ENCODE results near the gene PAN3. TPM values are rescaled to one million over a fixed set of nuclear protein-coding genes. Genes with fewer than 3 reads are reported as not detected.

The PAN3 gene
- total and polyA plus RNA-seq, 2 of the 8 experiments (the other 6 are each of a cell fraction or from before 2014, with no cell fraction given) = 12.7 to 39.3 TPM

DNA sequence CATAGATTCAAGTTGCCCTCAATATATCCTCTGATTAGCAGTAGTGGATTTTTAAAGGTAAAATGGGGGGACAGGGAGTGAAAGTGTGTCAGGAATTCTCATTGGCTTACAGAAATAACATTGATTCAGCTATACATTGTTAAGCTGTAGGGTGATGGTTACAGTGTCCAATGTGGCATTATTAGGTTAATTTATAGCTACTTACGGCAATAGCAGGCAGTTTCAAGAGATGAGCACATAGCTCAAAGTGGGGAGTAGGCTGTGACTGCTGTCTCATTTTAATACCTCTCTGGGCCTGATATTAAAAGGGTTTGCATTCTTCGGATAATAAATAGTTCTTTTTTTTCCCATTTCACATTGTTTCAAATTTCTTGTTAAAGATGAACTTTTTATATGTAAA lies 34.6 kb downstream of the PAN3 start:
- no peak overlapping the region for H3K18ac ChIP-seq (ENCODE audit: extremely low read depth, low read length)
- H2BK20ac ChIP-seq (ENCODE audit: low read length) = no peak overlapping the region
- WGBS, 2 experiments (ENCODE audit: extremely low coverage in 1 of 2, insufficient coverage in 1 of 2, insufficient read length in 1 of 2, insufficient replicate concordance in 2 of 2, low coverage in 1 of 2, low lambda C conversion rate in 2 of 2, missing lambda C conversion rate in 1 of 2) = 48% methylated on average over 2 of the region's 2 CpGs; no CpG with 5 or more reads in 1 of the 2 experiments
- H3K23me2 ChIP-seq (ENCODE audit: low read depth, low read length) = no peaks in the 10 kb centered on the region
- ChIA-PET POLR2A (ENCODE audit: partially characterized antibody) (interaction anchor here (1.2 to 1.5 kb wide), 2 partner anchors 14 to 31 kb away, joined by 3 read pairs; no protein-coding TSS in a partner anchor), CTCF (ENCODE audit: partially characterized antibody) (interaction anchor here (1.6 kb wide), 1 partner anchor 14 kb away, joined by 3 read pairs; no protein-coding TSS in a partner anchor)
- H2BK15ac ChIP-seq (ENCODE audit: low read length) = no peak overlapping the region
- H3K14ac ChIP-seq (ENCODE audit: insufficient read length) = no peak overlapping the region
- H3K4me3 ChIP-seq (ENCODE audit: extremely low read depth in 1 of 4, insufficient read depth in 2 of 4, low read depth in 3 of 4, low read length in 4 of 4) = no peak overlapping the region
- H3K27ac ChIP-seq (ENCODE audit: low read depth, low read length) = no peak overlapping the region
- DNase-seq (ENCODE audit: low read depth in 1 of 2, low spot score in 2 of 2) (no peak), FAIRE-seq (no peak)
- H4K20me1 ChIP-seq (replicated peaks in 1 of 2; ENCODE audit: control insufficient read depth in 1 of 2, insufficient read depth in 2 of 2, low read length in 2 of 2) = peaks cover 4% of the 10 kb centered on the region in 2 experiments
- H3K79me2 ChIP-seq (ENCODE audit: control insufficient read depth in 1 of 2, insufficient read depth in 2 of 2, low read length in 2 of 2) = peaks cover 6 to 73% of the 10 kb centered on the region in 2 experiments; a peak in 2 of 4 replicates
- H4K91ac ChIP-seq (replicated peaks; ENCODE audit: insufficient read length, low read length) = no peak overlapping the region
- H3K9ac ChIP-seq (replicated peaks in 1 of 4; ENCODE audit: extremely low read depth in 1 of 4, low read depth in 3 of 4, low read length in 3 of 4) = no peak overlapping the region
- H2BK5ac ChIP-seq (ENCODE audit: low read depth, low read length) = no peak overlapping the region
- no peak overlapping the region for H3K56ac ChIP-seq (replicated peaks; ENCODE audit: insufficient read length, low read depth, low read length)
- peaks cover 0 to 7% (median 2%) of the 10 kb centered on the region in 4 experiments; a peak in 2 of 7 replicates for H3K4me1 ChIP-seq (replicated peaks in 1 of 4; ENCODE audit: control insufficient read depth in 3 of 4, insufficient read depth in 4 of 4, low read length in 3 of 4)
- no peak overlapping the region for H4K5ac ChIP-seq (ENCODE audit: insufficient read length, low read depth, low read length)
- H3K36me3 ChIP-seq (ENCODE audit: control insufficient read depth in 2 of 4, insufficient read depth in 4 of 4, low read length in 3 of 4) = peaks cover 0 to 11% (median 6%) of the 10 kb centered on the region in 4 experiments; a peak in 3 of 8 replicates
- H2BK120ac ChIP-seq (replicated peaks; ENCODE audit: low read depth, low read length) = no peak overlapping the region
- H3K27me3 ChIP-seq (replicated peaks in 1 of 4; ENCODE audit: control insufficient read depth in 3 of 4, extremely low read depth in 1 of 4, insufficient read depth in 3 of 4, low read length in 3 of 4) = no peaks in the 10 kb centered on the region
- H3K4me2 ChIP-seq (ENCODE audit: insufficient read depth in 1 of 2, low read depth in 2 of 2, low read length in 2 of 2) = no peak overlapping the region
- no peak overlapping the region for H3K4ac ChIP-seq (replicated peaks; ENCODE audit: insufficient read length, low read depth, low read length)
- H2BK12ac ChIP-seq (ENCODE audit: low read depth, low read length) = no peak overlapping the region
- no peak overlapping the region for H2AK5ac ChIP-seq (ENCODE audit: low read depth, low read length)
- no peak overlapping the region for H2AFZ ChIP-seq (ENCODE audit: low read length)
- no peak overlapping the region for H4K8ac ChIP-seq (ENCODE audit: extremely low read depth, insufficient read depth, low read length)
- no peak overlapping the region for H3K23ac ChIP-seq (ENCODE audit: insufficient read length)
- peaks cover 3% of the 10 kb centered on the region for H3K79me1 ChIP-seq (ENCODE audit: low read depth, low read length)
- H3K9me3 ChIP-seq (ENCODE audit: insufficient read depth in 2 of 2, low read depth in 1 of 2, low read length in 1 of 2) = no peaks in the 10 kb centered on the region
- TF ChIP-seq, protein P1, sequence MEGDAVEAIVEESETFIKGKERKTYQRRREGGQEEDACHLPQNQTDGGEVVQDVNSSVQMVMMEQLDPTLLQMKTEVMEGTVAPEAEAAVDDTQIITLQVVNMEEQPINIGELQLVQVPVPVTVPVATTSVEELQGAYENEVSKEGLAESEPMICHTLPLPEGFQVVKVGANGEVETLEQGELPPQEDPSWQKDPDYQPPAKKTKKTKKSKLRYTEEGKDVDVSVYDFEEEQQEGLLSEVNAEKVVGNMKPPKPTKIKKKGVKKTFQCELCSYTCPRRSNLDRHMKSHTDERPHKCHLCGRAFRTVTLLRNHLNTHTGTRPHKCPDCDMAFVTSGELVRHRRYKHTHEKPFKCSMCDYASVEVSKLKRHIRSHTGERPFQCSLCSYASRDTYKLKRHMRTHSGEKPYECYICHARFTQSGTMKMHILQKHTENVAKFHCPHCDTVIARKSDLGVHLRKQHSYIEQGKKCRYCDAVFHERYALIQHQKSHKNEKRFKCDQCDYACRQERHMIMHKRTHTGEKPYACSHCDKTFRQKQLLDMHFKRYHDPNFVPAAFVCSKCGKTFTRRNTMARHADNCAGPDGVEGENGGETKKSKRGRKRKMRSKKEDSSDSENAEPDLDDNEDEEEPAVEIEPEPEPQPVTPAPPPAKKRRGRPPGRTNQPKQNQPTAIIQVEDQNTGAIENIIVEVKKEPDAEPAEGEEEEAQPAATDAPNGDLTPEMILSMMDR (IDR thresholded peaks at IDR 0.05; ENCODE audit: control extremely low read depth in 1 of 3, insufficient read depth in 1 of 3, low read depth in 1 of 3, low read length in 3 of 3) = no peak
- no peak for TF ChIP-seq HDAC6 (IDR thresholded peaks at IDR 0.05; ENCODE audit: low read depth, low read length)
- TF ChIP-seq CREB1 (IDR thresholded peaks at IDR 0.05) = no peak
- no peak for TF ChIP-seq KDM4A (IDR thresholded peaks at IDR 0.05; ENCODE audit: low read depth, low read length, severe bottlenecking)
- TF ChIP-seq, protein P2, sequence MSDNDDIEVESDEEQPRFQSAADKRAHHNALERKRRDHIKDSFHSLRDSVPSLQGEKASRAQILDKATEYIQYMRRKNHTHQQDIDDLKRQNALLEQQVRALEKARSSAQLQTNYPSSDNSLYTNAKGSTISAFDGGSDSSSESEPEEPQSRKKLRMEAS (IDR thresholded peaks at IDR 0.05) = no peak
- TF ChIP-seq CEBPB (IDR thresholded peaks at IDR 0.05; ENCODE audit: low read depth, low read length) = no peak
- TF ChIP-seq RNF2 (IDR thresholded peaks at IDR 0.05; ENCODE audit: borderline replicate concordance, low read depth, low read length, missing control alignments, poor library complexity, severe bottlenecking) = no peak
- no peak for TF ChIP-seq KDM1A (IDR thresholded peaks at IDR 0.05; ENCODE audit: borderline replicate concordance, low read length)
- TF ChIP-seq HDAC2 (IDR thresholded peaks at IDR 0.05; ENCODE audit: borderline replicate concordance in 1 of 2, low read depth in 2 of 2, low read length in 2 of 2) = no peak
- TF ChIP-seq RFX5 (IDR thresholded peaks at IDR 0.05; ENCODE audit: borderline replicate concordance, low read depth, low read length) = no peak
- no peak for TF ChIP-seq TBP (IDR thresholded peaks at IDR 0.05; ENCODE audit: low read depth, low read length)
